Testis (tissue), 3 donors: Measurements from ENCODE around the gene COX15. TPM values are rescaled to one million over a fixed set of nuclear protein-coding genes. Genes with fewer than 3 reads are reported as not detected.

ENCODE experiments used
- DNase-seq: peaks from one replicate; pipeline ENCODE4 v3.0.0-alpha.2; 2019
- H3K27ac ChIP-seq, 2 donors: fragments of 200-600 bp; sonication (generic); one replicate each; pipeline ENCODE4 v1.5.1; 2019
- H3K27me3 ChIP-seq: fragments of 200-600 bp; sonication (generic); one replicate; pipeline ENCODE4 v1.5.1; 2019
- H3K36me3 ChIP-seq: fragments of 200-600 bp; sonication (generic); one replicate; pipeline ENCODE4 v1.5.1; 2017; ENCODE audit warnings: low read depth; ENCODE audit errors: missing control alignments
- H3K4me1 ChIP-seq: fragments of 200-600 bp; sonication (generic); one replicate; pipeline ENCODE4 v1.5.1; 2019
- H3K4me3 ChIP-seq, 2 donors: fragments of 200-600 bp; sonication (generic); one replicate each; pipeline ENCODE4 v1.5.1; 2017 to 2019
- H3K9me3 ChIP-seq: fragments of 200-600 bp; sonication (generic); one replicate; pipeline ENCODE4 v1.5.1; 2017
- CTCF ChIP-seq, 3 experiments: fragments of 450-650 bp in 2 of 3; fragments of 200-600 bp in 1 of 3; sonication (generic) in 1 of 3; IDR thresholded peaks; one replicate each; pipeline ENCODE4 v1.5.1; 2016 to 2019; ENCODE audit warnings: antibody characterized with exemption in 3 of 3, mild to moderate bottlenecking in 2 of 3, moderate library complexity in 1 of 3
- POLR2A ChIP-seq: fragments of 450-650 bp; IDR thresholded peaks from one replicate; pipeline ENCODE4 v1.6.1; 2017; ENCODE audit warnings: antibody characterized with exemption, mild to moderate bottlenecking, moderate library complexity
- WGBS, 2 donors: methylation state at CpG; one replicate each; pipeline ENCODE4 v1.1.5; 2018; 5-methylcytosine and 5-hydroxymethylcytosine counted together
- intact Hi-C: fragments of 100-400 bp; cut with DNase I; formaldehyde crosslinking; loops from one replicate; pipeline ENCODE4 v1.15.1; 2023; ENCODE audit warnings: low total_unique reads
- polyA plus RNA-seq: library from polyadenylated mRNA; stranded (reverse); fragments of 350-450 nt; fragmentation: Illumina TruSeq; extraction: RNeasy Lipid Tissue Mini Kit (QIAGEN cat#74804); gene quantifications from one replicate; pipeline ENCODE4 v1.2.3, GENCODE V29; 2014; ENCODE audit warnings: low read depth, low replicate concordance; ENCODE audit not compliant: insufficient read depth
- total RNA-seq, 2 donors: library from RNA; depleted of rRNA; stranded (reverse); fragments of >200 nt; gene quantifications; one replicate each; pipeline ENCODE4 v1.2.3, GENCODE V29; 2016

The COX15 gene
- total and polyA plus RNA-seq, 3 donors from 2014 or later, result 30.0 to 47.4 (median 45.8) TPM

- H3K4me3 ChIP-seq, result no peak overlapping the region
- no peaks in the 10 kb centered on the region for H3K9me3 ChIP-seq
- TF ChIP-seq POLR2A, result no peak
- no peak for TF ChIP-seq CTCF (IDR thresholded peaks at IDR 0.05)
- no peaks in the 10 kb centered on the region for H3K36me3 ChIP-seq
- WGBS, 2 donors, result 90 to 91% methylated on average over 4 of the region's 4 CpGs
- DNase-seq, result no peak
- H3K4me1 ChIP-seq, result no peaks in the 10 kb centered on the region
- H3K27ac ChIP-seq, result no peak overlapping the region
- intact Hi-C loops, result no loop called here
- no peaks in the 10 kb centered on the region for H3K27me3 ChIP-seq
Observed at GRCh38 chr10:99770408-99771045, 38.6 kb upstream of the COX15 start.

- Histone ChIP-seq H3K4me3 (no peak overlapping the region), H3K36me3 (no peaks in the 10 kb centered on the region), H3K9me3 (no peaks in the 10 kb centered on the region), H3K27me3 (no peaks in the 10 kb centered on the region), H3K27ac (no peak overlapping the region), H3K4me1 (no peaks in the 10 kb centered on the region)
- intact Hi-C loops, result no loop called here
- no peak for TF ChIP-seq POLR2A
- no peak for DNase-seq
- WGBS, 2 donors, result 91% methylated on average over 5 of the region's 5 CpGs
Observed at GRCh38 chr10:99769706-99770105, 37.8 kb upstream of the COX15 start.

GRCh38 chr10:99768556-99768955 is 36.6 kb upstream of the COX15 start:
- H3K9me3 ChIP-seq, result no peaks in the 10 kb centered on the region
- H3K4me1 ChIP-seq, result no peaks in the 10 kb centered on the region
- no peak for DNase-seq
- H3K27me3 ChIP-seq, result no peaks in the 10 kb centered on the region
- H3K36me3 ChIP-seq, result no peaks in the 10 kb centered on the region
- no peak overlapping the region for H3K4me3 ChIP-seq
- intact Hi-C loops, result no loop called here
- no peak overlapping the region for H3K27ac ChIP-seq
- TF ChIP-seq POLR2A (no peak), CTCF (IDR thresholded peaks at IDR 0.05) (no peak)
- 77 to 84% methylated on average over 2 of the region's 2 CpGs for WGBS, 2 donors

- no peak overlapping the region for H3K27ac ChIP-seq
- no peaks in the 10 kb centered on the region for H3K27me3 ChIP-seq
- WGBS, 2 donors, result 65 to 73% methylated on average over 5 of the region's 5 CpGs
- no peaks in the 10 kb centered on the region for H3K4me1 ChIP-seq
- H3K4me3 ChIP-seq, result no peak overlapping the region
- H3K36me3 ChIP-seq, result no peaks in the 10 kb centered on the region
- DNase-seq, result no peak
- TF ChIP-seq POLR2A, result no peak
- no peak for TF ChIP-seq CTCF (IDR thresholded peaks at IDR 0.05)
- intact Hi-C loops, result no loop called here
- no peaks in the 10 kb centered on the region for H3K9me3 ChIP-seq
Observed at GRCh38 chr10:99767901-99768300, 36.0 kb upstream of the COX15 start.

GRCh38 chr10:99766302-99766681 is 34.4 kb upstream of the COX15 start:
- TF ChIP-seq POLR2A (no peak), CTCF (IDR thresholded peaks at IDR 0.05) (no peak)
- 76 to 80% methylated on average over 8 of the region's 8 CpGs for WGBS, 2 donors

More at GRCh38 chr10:99766302-99766681, 34.4 kb upstream of the COX15 start:
- Histone ChIP-seq H3K4me1 (no peaks in the 10 kb centered on the region), H3K36me3 (no peaks in the 10 kb centered on the region), H3K4me3 (no peak overlapping the region), H3K9me3 (no peaks in the 10 kb centered on the region), H3K27me3 (no peaks in the 10 kb centered on the region), H3K27ac (no peak overlapping the region)
- intact Hi-C loops, result no loop called here
- DNase-seq, result no peak
